ENCODE data around the gene SMIM17.

The SMIM17 gene

DNA sequence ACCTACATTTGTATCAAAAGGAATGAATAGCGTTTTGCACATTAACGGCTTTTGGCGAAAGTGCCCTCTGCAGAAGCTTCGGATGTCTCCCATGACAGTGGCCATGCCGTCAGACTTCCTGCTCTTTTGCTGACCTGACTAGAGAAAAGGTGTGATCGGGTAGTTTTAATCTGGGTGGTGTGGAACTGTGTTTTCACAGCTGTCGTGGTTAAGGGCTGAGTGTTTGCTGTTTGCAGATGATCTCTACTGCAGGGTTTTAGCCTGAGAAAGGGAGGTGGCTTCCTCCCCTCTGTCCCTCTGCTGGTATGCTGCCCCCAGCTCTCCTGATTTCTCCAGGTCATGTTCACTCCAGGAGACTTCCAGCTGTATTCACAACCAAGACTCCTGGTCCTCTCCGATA lies 25.4 kb upstream of the SMIM17 start:
- DNase-seq (ENCODE audit: low spot score) = no peak
- TF ChIP-seq, protein P1, sequence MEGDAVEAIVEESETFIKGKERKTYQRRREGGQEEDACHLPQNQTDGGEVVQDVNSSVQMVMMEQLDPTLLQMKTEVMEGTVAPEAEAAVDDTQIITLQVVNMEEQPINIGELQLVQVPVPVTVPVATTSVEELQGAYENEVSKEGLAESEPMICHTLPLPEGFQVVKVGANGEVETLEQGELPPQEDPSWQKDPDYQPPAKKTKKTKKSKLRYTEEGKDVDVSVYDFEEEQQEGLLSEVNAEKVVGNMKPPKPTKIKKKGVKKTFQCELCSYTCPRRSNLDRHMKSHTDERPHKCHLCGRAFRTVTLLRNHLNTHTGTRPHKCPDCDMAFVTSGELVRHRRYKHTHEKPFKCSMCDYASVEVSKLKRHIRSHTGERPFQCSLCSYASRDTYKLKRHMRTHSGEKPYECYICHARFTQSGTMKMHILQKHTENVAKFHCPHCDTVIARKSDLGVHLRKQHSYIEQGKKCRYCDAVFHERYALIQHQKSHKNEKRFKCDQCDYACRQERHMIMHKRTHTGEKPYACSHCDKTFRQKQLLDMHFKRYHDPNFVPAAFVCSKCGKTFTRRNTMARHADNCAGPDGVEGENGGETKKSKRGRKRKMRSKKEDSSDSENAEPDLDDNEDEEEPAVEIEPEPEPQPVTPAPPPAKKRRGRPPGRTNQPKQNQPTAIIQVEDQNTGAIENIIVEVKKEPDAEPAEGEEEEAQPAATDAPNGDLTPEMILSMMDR (IDR thresholded peaks at IDR 0.05; ENCODE audit: borderline replicate concordance, control extremely low read depth, extremely low read depth, insufficient read depth, missing control alignments) = no peak

DNA sequence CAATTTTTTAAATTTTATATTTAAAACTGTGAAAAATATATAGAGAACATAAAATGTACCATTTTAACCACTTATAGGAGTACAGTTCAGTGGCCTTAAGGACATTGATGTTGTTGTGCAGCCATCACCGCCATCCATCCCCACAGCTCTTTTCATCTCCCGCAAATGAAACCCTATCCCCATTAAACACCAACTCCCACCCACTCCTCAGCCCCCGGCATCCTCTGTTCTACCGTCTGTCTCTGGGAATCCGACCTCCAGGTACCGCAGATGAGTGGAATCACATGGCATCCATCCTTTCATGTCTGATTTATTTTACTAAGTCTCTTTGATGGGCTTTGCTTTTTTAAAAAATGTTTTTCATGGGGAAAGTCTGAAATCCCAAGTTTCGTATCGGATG lies 23.8 kb upstream of the SMIM17 start:
- TF ChIP-seq, protein P1 (IDR thresholded peaks at IDR 0.05; ENCODE audit: borderline replicate concordance, control extremely low read depth, extremely low read depth, insufficient read depth, missing control alignments) = no peak
- DNase-seq (ENCODE audit: low spot score) = no peak
- in situ Hi-C loops (cut with MboI; ENCODE audit: low sequenced_read_pairs, unreplicated experiment) = no loop called here

More for the DNA sequence above, 25.4 kb upstream of the SMIM17 start:
- in situ Hi-C loops (cut with MboI; ENCODE audit: low sequenced_read_pairs, unreplicated experiment) = no loop called here

DNA sequence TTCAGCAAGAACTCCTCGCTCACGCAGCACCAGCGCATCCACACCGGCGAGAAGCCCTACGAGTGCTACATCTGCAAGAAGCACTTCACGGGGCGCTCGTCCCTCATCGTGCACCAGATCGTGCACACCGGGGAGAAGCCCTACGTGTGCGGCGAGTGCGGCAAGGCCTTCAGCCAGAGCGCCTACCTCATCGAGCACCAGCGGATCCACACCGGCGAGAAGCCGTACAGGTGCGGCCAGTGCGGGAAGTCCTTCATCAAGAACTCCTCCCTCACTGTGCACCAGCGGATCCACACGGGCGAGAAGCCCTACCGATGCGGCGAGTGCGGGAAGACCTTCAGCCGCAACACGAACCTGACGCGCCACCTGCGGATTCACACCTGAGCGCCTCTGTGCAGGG lies 20.6 kb upstream of the SMIM17 start:
- in situ Hi-C loops (cut with MboI; ENCODE audit: low sequenced_read_pairs, unreplicated experiment) = no loop called here
- TF ChIP-seq, protein P1 (IDR thresholded peaks at IDR 0.05; ENCODE audit: borderline replicate concordance, control extremely low read depth, extremely low read depth, insufficient read depth, missing control alignments) = no peak
- DNase-seq (ENCODE audit: low spot score) = no peak

DNA sequence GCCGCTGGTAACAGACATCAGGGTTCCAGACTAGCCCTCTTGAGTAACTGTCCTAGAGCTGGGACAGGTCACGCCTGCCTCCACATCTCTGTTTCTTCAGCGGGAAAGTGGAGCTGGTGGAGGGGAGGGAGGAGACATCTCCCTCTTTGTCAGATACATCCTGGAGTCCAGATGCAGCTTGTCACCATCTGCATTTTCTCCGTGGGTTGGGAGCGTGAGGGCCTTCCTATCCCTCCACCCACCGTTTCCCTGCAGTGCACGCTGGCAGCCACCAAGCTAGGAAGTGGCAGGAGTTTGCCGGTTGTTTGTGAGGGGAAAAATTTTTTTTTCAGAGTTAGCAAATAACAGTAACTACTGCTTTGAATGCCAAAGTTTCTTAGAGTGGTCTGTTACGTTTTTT lies 20.0 kb upstream of the SMIM17 start:
- DNase-seq (ENCODE audit: low spot score) = no peak
- in situ Hi-C loops (cut with MboI; ENCODE audit: low sequenced_read_pairs, unreplicated experiment) = no loop called here
- TF ChIP-seq, protein P1 (IDR thresholded peaks at IDR 0.05; ENCODE audit: borderline replicate concordance, control extremely low read depth, extremely low read depth, insufficient read depth, missing control alignments) = no peak

DNA sequence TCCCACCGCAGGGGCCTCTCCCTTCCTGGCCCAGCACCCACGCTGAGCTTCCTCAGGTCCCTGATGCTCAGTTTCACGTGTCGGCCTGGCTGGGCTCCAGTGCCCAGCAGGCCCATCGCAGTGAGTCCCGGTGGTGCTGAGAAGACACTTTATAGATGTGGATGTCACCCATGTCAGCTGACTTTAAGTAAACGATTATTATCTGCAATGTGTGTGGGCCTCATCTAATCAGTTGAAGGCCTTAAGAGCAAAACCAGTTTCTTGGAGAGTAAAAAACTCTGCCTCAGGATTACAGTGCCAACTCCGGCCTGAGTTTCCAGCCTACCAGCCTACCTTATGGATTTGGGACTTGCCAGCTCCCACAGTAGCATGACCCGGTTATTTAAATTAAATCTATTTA lies 17.3 kb upstream of the SMIM17 start:
- DNase-seq (ENCODE audit: low spot score) = no peak
- TF ChIP-seq, protein P1 (IDR thresholded peaks at IDR 0.05; ENCODE audit: borderline replicate concordance, control extremely low read depth, extremely low read depth, insufficient read depth, missing control alignments) = no peak
- in situ Hi-C loops (cut with MboI; ENCODE audit: low sequenced_read_pairs, unreplicated experiment) = no loop called here

DNA sequence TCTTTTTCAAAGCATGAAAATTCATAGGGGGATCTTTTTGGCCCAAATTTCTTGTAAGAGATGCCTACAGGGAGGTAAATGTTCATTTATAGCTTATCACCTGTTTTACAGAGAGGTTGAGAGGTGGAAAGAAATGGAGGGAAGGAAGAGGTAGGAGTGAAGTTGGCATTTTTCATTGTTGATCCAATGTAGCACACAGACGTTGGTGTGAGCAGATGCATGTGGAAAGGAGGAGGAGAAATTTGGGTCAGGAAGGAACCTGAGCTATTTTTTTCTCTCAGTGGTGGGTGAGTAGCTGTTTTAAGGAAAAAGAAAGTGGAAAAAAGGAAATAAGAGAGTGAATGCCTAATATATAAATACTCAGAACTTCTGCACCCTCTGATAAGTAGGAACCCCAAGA lies 9.9 kb upstream of the SMIM17 start:
- in situ Hi-C loops (cut with MboI; ENCODE audit: low sequenced_read_pairs, unreplicated experiment) = no loop called here
- TF ChIP-seq, protein P1 (IDR thresholded peaks at IDR 0.05; ENCODE audit: borderline replicate concordance, control extremely low read depth, extremely low read depth, insufficient read depth, missing control alignments) = no peak
- DNase-seq (ENCODE audit: low spot score) = no peak
